GM12878 (cell line): ENCODE data around the gene LIPE.

Source experiments
- BCL11A ChIP-seq: IDR thresholded peaks from 2 replicates; pipeline ENCODE4 v1.6.1; 2011; ENCODE audit warnings: low read depth, low read length
- LARP7 ChIP-seq: fragments of 450-650 bp; IDR thresholded peaks from 2 replicates; pipeline ENCODE4 v1.6.1; 2017; ENCODE audit warnings: mild to moderate bottlenecking
- NRF1 ChIP-seq: conservative IDR thresholded peaks from 2 replicates; pipeline ENCODE4 v1.6.1; 2011; ENCODE audit warnings: mild to moderate bottlenecking, low read depth, low read length, improper control_type of control experiment
- POLR2AphosphoS5 ChIP-seq: IDR thresholded peaks from 2 replicates; pipeline ENCODE4 v1.6.1; 2011; ENCODE audit warnings: mild to moderate bottlenecking, low read length, inconsistent platforms
- TAF1 ChIP-seq: IDR thresholded peaks from 2 replicates; pipeline ENCODE4 v1.6.1; 2011; ENCODE audit warnings: mild to moderate bottlenecking, low read depth, low read length, borderline replicate concordance
- TF ChIP-seq, protein P1 (sequence below), 3 experiments: IDR thresholded peaks in 2 of 3; conservative IDR thresholded peaks in 1 of 3; 2 replicates each; pipeline ENCODE4 v1.5.1; 2011; ENCODE audit warnings: low read depth in 3 of 3, low read length in 3 of 3, mild to moderate bottlenecking in 3 of 3, control low read depth in 2 of 3, moderate library complexity in 2 of 3, inconsistent platforms in 1 of 3, mixed read lengths in 1 of 3; ENCODE audit not compliant: control insufficient read depth in 2 of 3, insufficient read depth in 1 of 3; ENCODE audit errors: extremely low read depth in 1 of 3

DNA sequence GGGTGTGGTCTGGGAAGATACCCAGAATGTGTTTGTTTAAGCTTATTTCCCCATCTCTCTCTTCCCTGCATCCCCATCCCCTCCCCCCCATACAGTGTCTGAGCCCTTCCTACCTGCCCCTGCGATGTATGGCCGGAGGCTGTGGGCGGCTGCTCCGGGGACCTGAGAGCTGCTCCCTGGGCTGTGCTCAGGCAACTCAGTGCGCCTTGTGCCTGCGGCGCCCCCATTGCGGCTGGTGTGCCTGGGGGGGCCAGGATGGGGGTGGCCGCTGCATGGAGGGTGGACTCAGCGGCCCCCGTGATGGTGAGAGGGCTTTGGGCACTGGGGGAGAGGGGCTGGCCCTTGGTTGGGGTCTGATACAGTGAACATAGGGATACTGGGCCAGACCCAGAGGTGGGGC is 58.8 kb downstream of the LIPE start:
- no peak for TF ChIP-seq POLR2AphosphoS5
- no peak for TF ChIP-seq NRF1
- no peak for TF ChIP-seq BCL11A
- TF ChIP-seq TAF1, result no peak
- TF ChIP-seq, protein P1, sequence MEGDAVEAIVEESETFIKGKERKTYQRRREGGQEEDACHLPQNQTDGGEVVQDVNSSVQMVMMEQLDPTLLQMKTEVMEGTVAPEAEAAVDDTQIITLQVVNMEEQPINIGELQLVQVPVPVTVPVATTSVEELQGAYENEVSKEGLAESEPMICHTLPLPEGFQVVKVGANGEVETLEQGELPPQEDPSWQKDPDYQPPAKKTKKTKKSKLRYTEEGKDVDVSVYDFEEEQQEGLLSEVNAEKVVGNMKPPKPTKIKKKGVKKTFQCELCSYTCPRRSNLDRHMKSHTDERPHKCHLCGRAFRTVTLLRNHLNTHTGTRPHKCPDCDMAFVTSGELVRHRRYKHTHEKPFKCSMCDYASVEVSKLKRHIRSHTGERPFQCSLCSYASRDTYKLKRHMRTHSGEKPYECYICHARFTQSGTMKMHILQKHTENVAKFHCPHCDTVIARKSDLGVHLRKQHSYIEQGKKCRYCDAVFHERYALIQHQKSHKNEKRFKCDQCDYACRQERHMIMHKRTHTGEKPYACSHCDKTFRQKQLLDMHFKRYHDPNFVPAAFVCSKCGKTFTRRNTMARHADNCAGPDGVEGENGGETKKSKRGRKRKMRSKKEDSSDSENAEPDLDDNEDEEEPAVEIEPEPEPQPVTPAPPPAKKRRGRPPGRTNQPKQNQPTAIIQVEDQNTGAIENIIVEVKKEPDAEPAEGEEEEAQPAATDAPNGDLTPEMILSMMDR (IDR thresholded peaks at IDR 0.05 in 2 of 3, conservative IDR thresholded peaks at IDR 0.05 in 1 of 3; ENCODE audit: control insufficient read depth in 2 of 3, extremely low read depth in 1 of 3, insufficient read depth in 1 of 3, low read depth in 3 of 3, low read length in 3 of 3), result no peak
- TF ChIP-seq LARP7, result no peak
